ENCODE data around the gene AMIGO1.

The AMIGO1 gene

GRCh38 chr1:109532365-109533136, 23.0 kb upstream of the AMIGO1 start:
- in situ Hi-C loops (cut with HindIII; ENCODE audit: low sequenced_read_pairs), result loop anchor here (10.0 kb wide), 1 partner anchor 112 kb away; no protein-coding TSS in a partner anchor
- peak; percentile 97 for TF ChIP-seq CTCF (IDR thresholded peaks at IDR 0.05; ENCODE audit: low read depth, low read length, missing control alignments)
- H3K4me3 ChIP-seq (ENCODE audit: low read depth, low read length), result no peak overlapping the region
- peak; percentile 31 for DNase-seq (ENCODE audit: low read depth)

- in situ Hi-C loops (cut with HindIII; ENCODE audit: low sequenced_read_pairs), result loop anchor here (10.0 kb wide), 1 partner anchor 113 kb away; no protein-coding TSS in a partner anchor
- H3K4me3 ChIP-seq (ENCODE audit: low read depth, low read length), result no peak overlapping the region
- DNase-seq (ENCODE audit: low read depth), result no peak
- no peak for TF ChIP-seq CTCF (IDR thresholded peaks at IDR 0.05; ENCODE audit: low read depth, low read length, missing control alignments)
These were observed 22.4 kb upstream of the AMIGO1 start for GRCh38 chr1:109531826-109532364.

GRCh38 chr1:109531380-109531779, 21.9 kb upstream of the AMIGO1 start:
- H3K4me3 ChIP-seq (ENCODE audit: low read depth, low read length), result no peak overlapping the region
- in situ Hi-C loops (cut with HindIII; ENCODE audit: low sequenced_read_pairs), result loop anchor here (10.0 kb wide), 1 partner anchor 113 kb away; no protein-coding TSS in a partner anchor
- TF ChIP-seq CTCF (IDR thresholded peaks at IDR 0.05; ENCODE audit: low read depth, low read length, missing control alignments), result no peak
- no peak for DNase-seq (ENCODE audit: low read depth)

- no peak for TF ChIP-seq CTCF (IDR thresholded peaks at IDR 0.05; ENCODE audit: low read depth, low read length, missing control alignments)
- H3K4me3 ChIP-seq (ENCODE audit: low read depth, low read length), result no peak overlapping the region
- no peak for DNase-seq (ENCODE audit: low read depth)
- in situ Hi-C loops (cut with HindIII; ENCODE audit: low sequenced_read_pairs), result loop anchor here (10.0 kb wide), 1 partner anchor 114 kb away; no protein-coding TSS in a partner anchor
These were observed 21.0 kb upstream of the AMIGO1 start for GRCh38 chr1:109530457-109531087.

GRCh38 chr1:109529881-109530456, 20.4 kb upstream of the AMIGO1 start:
- DNase-seq (ENCODE audit: low read depth), result no peak
- no peak for TF ChIP-seq CTCF (IDR thresholded peaks at IDR 0.05; ENCODE audit: low read depth, low read length, missing control alignments)
- no peak overlapping the region for H3K4me3 ChIP-seq (ENCODE audit: low read depth, low read length)
- in situ Hi-C loops (cut with HindIII; ENCODE audit: low sequenced_read_pairs), result loop anchor here (10.0 kb wide), 1 partner anchor 115 kb away; no protein-coding TSS in a partner anchor

GRCh38 chr1:109528712-109529111, 19.2 kb upstream of the AMIGO1 start:
- in situ Hi-C loops (cut with HindIII; ENCODE audit: low sequenced_read_pairs), result no loop called here
- TF ChIP-seq CTCF (IDR thresholded peaks at IDR 0.05; ENCODE audit: low read depth, low read length, missing control alignments), result no peak
- H3K4me3 ChIP-seq (ENCODE audit: low read depth, low read length), result no peak overlapping the region

More at GRCh38 chr1:109528712-109529111, 19.2 kb upstream of the AMIGO1 start:
- no peak for DNase-seq (ENCODE audit: low read depth)

Measured in astrocyte of the cerebellum (primary cell).